Upper lobe of right lung (tissue), 1 donor: ENCODE data around the gene PHF24. TPM values are rescaled to one million over a fixed set of nuclear protein-coding genes. Genes with fewer than 3 reads are reported as not detected.

Experiments used
- ATAC-seq: fragments of 200-7000 bp; cut with Tn5 transposase; one replicate; pipeline ENCODE4 v1.9.1; 2020; ENCODE audit warnings: mild to moderate bottlenecking, moderate library complexity
- DNase-seq: peaks from one replicate; pipeline ENCODE4 v3.0.0-alpha.2; 2020
- H3K27ac ChIP-seq: fragments of 200-600 bp; one replicate; pipeline ENCODE4 v1.8.0; 2022
- H3K27me3 ChIP-seq: fragments of 200-600 bp; one replicate; pipeline ENCODE4 v1.8.0; 2022; ENCODE audit warnings: mild to moderate bottlenecking
- H3K36me3 ChIP-seq: fragments of 200-600 bp; one replicate; pipeline ENCODE4 v1.8.0; 2022
- H3K4me1 ChIP-seq: fragments of 200-600 bp; one replicate; pipeline ENCODE4 v1.8.0; 2022
- H3K4me3 ChIP-seq: fragments of 200-600 bp; one replicate; pipeline ENCODE4 v1.8.0; 2022; ENCODE audit warnings: mild to moderate bottlenecking
- H3K9me3 ChIP-seq: fragments of 200-600 bp; one replicate; pipeline ENCODE4 v1.8.0; 2022
- CTCF ChIP-seq: fragments of 200-600 bp; IDR thresholded peaks from one replicate; pipeline ENCODE4 v1.8.0; 2022; ENCODE audit warnings: antibody characterized with exemption
- intact Hi-C: fragments of 100-400 bp; cut with DNase I; formaldehyde crosslinking; loops from one replicate; pipeline ENCODE4 v1.11.0; 2022
- total RNA-seq: library from RNA; stranded (reverse); fragmentation: NEBNext Ultra II Directional; extraction: Animal tissue kit (Norgen Biotek cat#: 25700); gene quantifications from one replicate; pipeline ENCODE4 v1.2.1, GENCODE V29; 2021
- donor health status: DM: no; HTN: yes; CAD: no; lungs with severe emphysema.

The PHF24 gene
- total RNA-seq, 1 donor from 2014 or later = 0.23 TPM

DNA sequence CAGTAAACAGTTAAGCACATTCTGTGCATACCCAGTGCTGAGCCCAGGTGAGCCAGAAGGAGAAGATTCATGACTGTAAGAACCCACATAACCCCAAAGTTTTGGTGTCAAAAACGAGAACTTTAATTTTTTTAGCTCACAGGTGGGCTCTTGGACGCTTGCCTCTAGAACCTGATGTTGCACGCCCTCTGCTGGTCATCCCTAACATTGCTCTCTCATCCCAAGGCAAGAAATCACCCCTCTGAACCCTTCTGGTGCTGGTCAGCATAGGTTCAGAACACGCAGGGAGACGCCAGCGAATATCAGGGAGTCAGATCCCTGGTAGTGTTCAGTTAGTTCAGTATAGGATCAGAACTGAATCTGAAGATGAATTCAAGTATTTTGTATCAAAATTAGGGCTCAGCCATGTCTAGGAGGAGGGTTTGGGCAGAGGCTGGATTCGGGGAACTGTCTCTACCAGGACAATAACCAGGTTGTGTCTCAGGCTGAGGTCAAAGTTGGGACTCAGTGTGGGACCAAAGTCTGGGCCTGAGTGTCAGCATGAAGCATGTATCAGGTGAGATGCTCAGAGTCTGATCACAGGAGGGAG, 27.3 kb downstream of the PHF24 start:
- Histone ChIP-seq H3K27me3 (no peaks in the 10 kb centered on the region), H3K9me3 (no peaks in the 10 kb centered on the region), H3K36me3 (no peaks in the 10 kb centered on the region), H3K4me1 (peaks cover 12% of the 10 kb centered on the region), H3K4me3 (no peak overlapping the region), H3K27ac (no peak overlapping the region)
- ATAC-seq (no peak), DNase-seq (no peak)
- TF ChIP-seq CTCF = peak; percentile 82
- intact Hi-C loops = no loop called here

GRCh38 chr9:34986540-34987047, 28.5 kb downstream of the PHF24 start:
- ATAC-seq (peak; percentile 1), DNase-seq (no peak)
- Histone ChIP-seq H3K4me3 (no peak overlapping the region), H3K9me3 (no peaks in the 10 kb centered on the region), H3K27ac (no peak overlapping the region), H3K4me1 (peaks cover 14% of the 10 kb centered on the region), H3K27me3 (no peaks in the 10 kb centered on the region), H3K36me3 (no peaks in the 10 kb centered on the region)
- intact Hi-C loops = no loop called here
- TF ChIP-seq CTCF = no peak

DNA sequence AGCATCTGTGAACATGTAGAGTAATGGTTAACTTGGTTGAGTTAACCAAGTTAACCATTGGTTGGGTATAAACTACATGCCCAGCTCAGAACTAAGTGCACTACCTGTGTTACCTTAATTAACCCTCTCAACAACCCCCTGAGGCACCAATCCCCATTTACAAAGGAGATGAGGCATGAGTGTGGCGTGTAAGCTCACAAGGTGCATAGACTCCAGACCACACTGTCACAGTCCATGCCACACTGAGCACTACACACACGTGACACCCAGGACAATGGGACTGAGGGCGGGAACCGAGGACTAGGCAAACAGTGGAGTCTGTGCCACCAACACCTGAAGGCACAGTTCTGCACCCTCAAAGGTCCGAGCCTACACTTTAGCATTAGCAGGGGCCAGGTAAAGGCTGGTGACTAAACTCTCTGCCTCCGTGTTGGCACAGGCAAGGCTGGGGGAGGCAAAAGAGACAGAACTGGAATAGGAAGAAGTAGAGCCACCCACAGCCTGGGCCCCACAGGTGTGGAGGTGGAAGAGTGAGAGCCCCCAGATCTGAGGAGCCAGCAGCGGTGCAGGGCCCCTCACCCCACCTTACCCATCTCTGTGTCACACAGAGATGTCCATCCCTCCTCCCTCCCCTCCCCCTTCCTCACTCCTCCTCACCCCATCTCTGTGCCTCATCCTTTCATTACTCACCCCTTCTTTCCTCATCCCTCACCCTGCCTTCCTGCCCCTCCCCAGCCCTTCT, 29.2 kb downstream of the PHF24 start:
- no peak for ATAC-seq
- Histone ChIP-seq H3K27me3 (no peaks in the 10 kb centered on the region), H3K4me1 (peaks cover 12% of the 10 kb centered on the region), H3K4me3 (no peak overlapping the region), H3K27ac (no peak overlapping the region), H3K36me3 (no peaks in the 10 kb centered on the region), H3K9me3 (no peaks in the 10 kb centered on the region)
- TF ChIP-seq CTCF = no peak
- no peak for DNase-seq
- intact Hi-C loops = no loop called here

GRCh38 chr9:34988218-34989002, 30.3 kb downstream of the PHF24 start:
- H3K27ac ChIP-seq = peak overlapping the region; percentile 58
- intact Hi-C loops = no loop called here
- no peak for ATAC-seq

More at GRCh38 chr9:34988218-34989002, 30.3 kb downstream of the PHF24 start:
- Histone ChIP-seq H3K27me3 (no peaks in the 10 kb centered on the region), H3K4me3 (peak overlapping the region; percentile 79), H3K4me1 (peaks cover 8% of the 10 kb centered on the region), H3K9me3 (no peaks in the 10 kb centered on the region), H3K36me3 (no peaks in the 10 kb centered on the region)
- no peak for TF ChIP-seq CTCF
- no peak for DNase-seq
